HepG2 (cell line): ENCODE measurements around the gene SEMG1. TPM values are rescaled to one million over a fixed set of nuclear protein-coding genes. Genes with fewer than 3 reads are reported as not detected.

Source experiments
- ATAC-seq: fragments of 200-7000 bp; cut with Tn5 transposase; 3 replicates; pipeline ENCODE4 v1.9.1; 2020; ENCODE audit warnings: mild to moderate bottlenecking, moderate library complexity
- BruUV-seq: library from RNA; stranded (reverse); fragments of 400-500 nt; replicated peaks from 2 replicates; lab custom pipeline; 2021; lab: Mats Ljungman, UMichigan
- CTCF ChIA-PET: fragments of 300-600 bp; formaldehyde crosslinking; extraction: SDS; loops from one replicate; lab custom pipeline; 2021; ENCODE audit warnings: low total read pairs, inconsistent platforms, low intra/inter-chr PET ratio; lab: Yijun Ruan, JAX
- POLR2A ChIA-PET: fragments of 350-600 bp; sonication (Branson Sonifier 250); formaldehyde crosslinking; loops from one replicate; lab custom pipeline; 2020; ENCODE audit warnings: antibody characterized with exemption, inconsistent platforms; lab: Yijun Ruan, JAX
- DNase-seq: peaks from one replicate; pipeline ENCODE4 v3.0.0-alpha.2; 2015; ENCODE audit warnings: low spot score
- FAIRE-seq: peaks from 3 replicates; lab custom pipeline; 2011; peaks lifted over from hg19 to GRCh38; lab: Jason Lieb, UNC
- H2AFZ ChIP-seq: one replicate; pipeline ENCODE4 v1.6.1; 2011; ENCODE audit warnings: low read length, inconsistent platforms
- H3K27ac ChIP-seq: fragments of 300-600 bp; 3 replicates; pipeline ENCODE4 v1.8.0; 2011; ENCODE audit warnings: mixed run types, mild to moderate bottlenecking, mixed read lengths, low read length, inconsistent platforms; ENCODE audit not compliant: insufficient read depth; ENCODE audit errors: extremely low read length
- H3K27me3 ChIP-seq, 2 experiments: fragments of 200-600 bp in 1 of 2; 2 replicates in 1 of 2; 3 replicates in 1 of 2; pipeline versions ENCODE4 v1.6.0 to v1.8.0; 2011; ENCODE audit warnings: low read length in 2 of 2, mild to moderate bottlenecking in 2 of 2, moderate library complexity in 2 of 2, inconsistent platforms in 1 of 2; ENCODE audit not compliant: insufficient read depth in 2 of 2, control insufficient read depth in 1 of 2
- H3K36me3 ChIP-seq, 2 experiments: fragments of 200-600 bp in 1 of 2; replicated peaks in 1 of 2; 2 replicates in 1 of 2; 3 replicates in 1 of 2; pipeline versions ENCODE4 v1.5.1 to v1.8.0; 2011; ENCODE audit warnings: low read length in 2 of 2, inconsistent platforms in 1 of 2; ENCODE audit not compliant: insufficient read depth in 2 of 2, control insufficient read depth in 1 of 2
- H3K4me1 ChIP-seq: 2 replicates; pipeline ENCODE4 v1.5.1; 2012; ENCODE audit warnings: low read length, inconsistent platforms; ENCODE audit not compliant: insufficient read depth
- H3K4me2 ChIP-seq: 2 replicates; pipeline ENCODE4 v1.6.0; 2011; ENCODE audit warnings: low read depth, low read length, inconsistent platforms
- H3K4me3 ChIP-seq, 3 experiments: fragments of 200-600 bp in 1 of 3; sonication (generic), shearing (Covaris generic) in 1 of 3; replicated peaks in 1 of 3; 2 replicates each; pipeline ENCODE4 v1.5.1; 2011 to 2016; ENCODE audit warnings: low read length in 3 of 3, inconsistent platforms in 2 of 3, low read depth in 2 of 3, mild to moderate bottlenecking in 2 of 3, control low read depth in 1 of 3, mixed read lengths in 1 of 3; ENCODE audit not compliant: insufficient read depth in 1 of 3
- H3K79me2 ChIP-seq: one replicate; pipeline ENCODE4 v1.6.1; 2011; ENCODE audit warnings: low read length, inconsistent platforms; ENCODE audit not compliant: insufficient read depth
- H3K9ac ChIP-seq: 2 replicates; pipeline ENCODE4 v1.6.0; 2011; ENCODE audit warnings: mild to moderate bottlenecking, low read depth, low read length, inconsistent platforms; ENCODE audit not compliant: insufficient read depth
- H3K9me3 ChIP-seq: 2 replicates; pipeline ENCODE4 v1.5.1; 2012; ENCODE audit warnings: mild to moderate bottlenecking, low read length
- H4K20me1 ChIP-seq: 2 replicates; pipeline ENCODE4 v1.6.0; 2011; ENCODE audit warnings: inconsistent platforms, mild to moderate bottlenecking, low read length, moderate library complexity; ENCODE audit not compliant: insufficient read depth
- CEBPB ChIP-seq: IDR thresholded peaks from 2 replicates; pipeline ENCODE4 v1.6.1; 2011; ENCODE audit warnings: low read depth, low read length, improper control_type of control experiment, borderline replicate concordance
- CREB1 ChIP-seq, 2 experiments: fragments of 450-650 bp in 1 of 2; IDR thresholded peaks; 2 replicates each; pipeline ENCODE4 v1.6.1; 2016 to 2017; ENCODE audit warnings: control low read depth in 1 of 2, mild to moderate bottlenecking in 1 of 2, missing compliant biosample characterization in 1 of 2, missing genetic modification characterization in 1 of 2
- HDAC1 ChIP-seq: sonication (generic); formaldehyde crosslinking; IDR thresholded peaks from 2 replicates; pipeline ENCODE4 v1.5.1; 2020; ENCODE audit warnings: mild to moderate bottlenecking, missing genetic modification reagents
- MEIS2 ChIP-seq: sonication (generic); formaldehyde crosslinking; IDR thresholded peaks from 2 replicates; pipeline ENCODE4 v1.9.0; 2021; ENCODE audit warnings: mild to moderate bottlenecking, missing genetic modification reagents
- PAWR ChIP-seq: sonication (generic); formaldehyde crosslinking; IDR thresholded peaks from 2 replicates; pipeline ENCODE4 v1.4.0; 2020; ENCODE audit warnings: missing genetic modification reagents, mild to moderate bottlenecking, borderline replicate concordance
- RFX3 ChIP-seq: IDR thresholded peaks from 2 replicates; pipeline ENCODE4 v1.6.1; 2016; ENCODE audit warnings: missing biosample characterization, missing genetic modification reagents
- SRSF1 ChIP-seq: fragments of 200-400 bp; formaldehyde crosslinking; optimal IDR thresholded peaks from 2 replicates; pipeline ENCODE3; 2017; ENCODE audit warnings: mild to moderate bottlenecking, low read depth, low read length, moderate library complexity
- TBL1XR1 ChIP-seq: fragments of 150-350 bp; IDR thresholded peaks from 2 replicates; pipeline ENCODE4 v1.6.1; 2014; ENCODE audit warnings: borderline replicate concordance, low read length; ENCODE audit not compliant: partially characterized antibody
- TSC22D2 ChIP-seq: sonication (generic); formaldehyde crosslinking; IDR thresholded peaks from 2 replicates; pipeline ENCODE4 v1.5.1; 2020; ENCODE audit warnings: missing genetic modification reagents, mild to moderate bottlenecking, borderline replicate concordance
- XRCC5 ChIP-seq: fragments of 200-400 bp; formaldehyde crosslinking; optimal IDR thresholded peaks from 2 replicates; pipeline ENCODE3; 2017; ENCODE audit warnings: mild to moderate bottlenecking, low read length
- ZKSCAN8 ChIP-seq: IDR thresholded peaks from 2 replicates; pipeline ENCODE4 v1.6.1; 2016; ENCODE audit warnings: borderline replicate concordance, missing genetic modification reagents, missing compliant biosample characterization
- ZNF749 ChIP-seq: sonication (generic); formaldehyde crosslinking; IDR thresholded peaks from 2 replicates; pipeline ENCODE4 v1.8.0; 2022; ENCODE audit warnings: mild to moderate bottlenecking, missing genetic modification reagents, moderate library complexity, borderline replicate concordance
- ZNF781 ChIP-seq: sonication (generic); formaldehyde crosslinking; IDR thresholded peaks from 2 replicates; pipeline ENCODE4 v1.5.1; 2020; ENCODE audit warnings: borderline replicate concordance, mild to moderate bottlenecking, missing genetic modification reagents; ENCODE audit errors: not compliant biosample characterization
- WGBS: methylation state at CpG from one replicate; pipeline ENCODE4 v1.1.6; 2017; ENCODE audit warnings: low lambda C conversion rate; 5-methylcytosine and 5-hydroxymethylcytosine counted together
- in situ Hi-C: cut with HindIII; loops from 2 replicates; pipeline ENCODE4 v1.10.0; 2017; ENCODE audit warnings: low pct_unique_long_range_greater_than_20kb; ENCODE audit not compliant: extremely low pct_ligation_motif_present
- intact Hi-C: fragments of 100-400 bp; cut with micrococcal nuclease; formaldehyde crosslinking; loops from one replicate; pipeline ENCODE4 v1.10.0; 2022; ENCODE audit not compliant: unreplicated experiment
- polyA plus RNA-seq, 8 experiments: library from polyadenylated mRNA; depleted of rRNA in 3 of 8; stranded (reverse) in 7 of 8; unstranded in 1 of 8; fragments of >200 nt; fragmentation: Illumina TruSeq in 4 of 8; extraction: Trizol in 4 of 8; gene quantifications; 2 replicates each; pipeline versions ENCODE4 v1.2.1 to v1.2.3, GENCODE V29; 2011 to 2016; ENCODE audit warnings: low read depth in 4 of 8, missing spikeins in 1 of 8, mixed read lengths in 1 of 8; ENCODE audit not compliant: insufficient read depth in 1 of 8
- total RNA-seq, 5 experiments: library from RNA; depleted of rRNA; stranded (reverse); fragments of >200 nt; fragmentation: Illumina TruSeq; extraction: Trizol; gene quantifications; 2 replicates each; pipeline ENCODE4 v1.2.3, GENCODE V29; 2016; ENCODE audit warnings: low read depth in 1 of 5
- TF ChIP-seq, protein P1 (sequence below): sonication (generic); formaldehyde crosslinking; IDR thresholded peaks from 2 replicates; pipeline ENCODE4 v1.4.0; 2020; ENCODE audit warnings: missing genetic modification reagents
- TF ChIP-seq, protein P2 (sequence below): sonication (generic); formaldehyde crosslinking; IDR thresholded peaks from 2 replicates; pipeline ENCODE4 v1.8.1; 2023; ENCODE audit warnings: mild to moderate bottlenecking, inconsistent platforms, moderate library complexity, missing genetic modification reagents, borderline replicate concordance
- TF ChIP-seq, protein P3 (sequence below): sonication (generic); formaldehyde crosslinking; IDR thresholded peaks from 2 replicates; pipeline ENCODE4 v1.4.0; 2020; ENCODE audit warnings: missing genetic modification reagents

Gene SEMG1
- total and polyA plus RNA-seq, 2 of the 13 experiments (the other 11 are each of a cell fraction or from before 2014, with no cell fraction given) = not detected

DNA sequence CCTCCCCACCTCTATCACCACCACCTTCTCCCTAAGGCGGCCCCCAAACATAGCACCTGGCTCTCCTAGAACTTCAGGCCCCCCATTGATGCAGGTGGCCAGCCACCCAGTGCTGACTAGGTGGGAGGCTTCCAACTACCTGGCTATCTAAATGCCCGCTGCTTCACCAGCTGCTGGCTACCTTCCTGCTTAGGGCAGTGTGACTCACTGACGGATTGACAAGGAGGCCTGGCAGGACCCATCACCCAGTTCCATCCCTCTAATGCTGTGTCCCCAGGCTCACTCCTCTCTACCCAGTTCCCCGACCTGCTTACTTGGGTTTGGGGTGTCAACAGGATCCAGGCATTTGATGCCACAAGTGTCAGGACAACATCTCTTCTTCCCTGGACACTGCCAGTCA, 46.4 kb downstream of the SEMG1 start:
- no peak overlapping the region for H3K9ac ChIP-seq
- DNase-seq = no peak

More for the DNA sequence above, 46.4 kb downstream of the SEMG1 start:
- ATAC-seq = no peak
- no peaks in the 10 kb centered on the region for H3K9me3 ChIP-seq
- peaks cover 13% of the 10 kb centered on the region for H3K4me1 ChIP-seq
- TF ChIP-seq SRSF1 (no peak), RFX3 (CRISPR knock-in tag) (no peak), CEBPB (no peak), ZKSCAN8 (CRISPR knock-in tag) (no peak), MEIS2 (no peak), CREB1 (IDR thresholded peaks at IDR 0.05) (no peak), CREB1 (CRISPR knock-in tag; IDR thresholded peaks at IDR 0.05) (no peak), ZNF749 (CRISPR knock-in tag) (no peak), PAWR (no peak), HDAC1 (CRISPR knock-in tag) (no peak), TBL1XR1 (no peak), ZNF781 (no peak), XRCC5 (no peak), TSC22D2 (CRISPR knock-in tag) (no peak)
- TF ChIP-seq, protein P1, sequence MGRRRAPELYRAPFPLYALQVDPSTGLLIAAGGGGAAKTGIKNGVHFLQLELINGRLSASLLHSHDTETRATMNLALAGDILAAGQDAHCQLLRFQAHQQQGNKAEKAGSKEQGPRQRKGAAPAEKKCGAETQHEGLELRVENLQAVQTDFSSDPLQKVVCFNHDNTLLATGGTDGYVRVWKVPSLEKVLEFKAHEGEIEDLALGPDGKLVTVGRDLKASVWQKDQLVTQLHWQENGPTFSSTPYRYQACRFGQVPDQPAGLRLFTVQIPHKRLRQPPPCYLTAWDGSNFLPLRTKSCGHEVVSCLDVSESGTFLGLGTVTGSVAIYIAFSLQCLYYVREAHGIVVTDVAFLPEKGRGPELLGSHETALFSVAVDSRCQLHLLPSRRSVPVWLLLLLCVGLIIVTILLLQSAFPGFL (CRISPR knock-in tag) = no peak
- TF ChIP-seq, protein P2, sequence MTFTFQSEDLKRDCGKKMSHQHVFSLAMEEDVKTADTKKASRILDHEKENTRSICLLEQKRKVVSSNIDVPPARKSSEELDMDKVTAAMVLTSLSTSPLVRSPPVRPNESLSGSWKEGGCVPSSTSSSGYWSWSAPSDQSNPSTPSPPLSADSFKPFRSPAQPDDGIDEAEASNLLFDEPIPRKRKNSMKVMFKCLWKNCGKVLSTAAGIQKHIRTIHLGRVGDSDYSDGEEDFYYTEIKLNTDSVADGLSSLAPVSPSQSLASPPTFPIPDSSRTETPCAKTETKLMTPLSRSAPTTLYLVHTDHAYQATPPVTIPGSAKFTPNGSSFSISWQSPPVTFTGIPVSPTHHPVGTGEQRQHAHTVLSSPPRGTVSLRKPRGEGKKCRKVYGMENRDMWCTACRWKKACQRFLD (CRISPR knock-in tag) = no peak
- TF ChIP-seq, protein P3, sequence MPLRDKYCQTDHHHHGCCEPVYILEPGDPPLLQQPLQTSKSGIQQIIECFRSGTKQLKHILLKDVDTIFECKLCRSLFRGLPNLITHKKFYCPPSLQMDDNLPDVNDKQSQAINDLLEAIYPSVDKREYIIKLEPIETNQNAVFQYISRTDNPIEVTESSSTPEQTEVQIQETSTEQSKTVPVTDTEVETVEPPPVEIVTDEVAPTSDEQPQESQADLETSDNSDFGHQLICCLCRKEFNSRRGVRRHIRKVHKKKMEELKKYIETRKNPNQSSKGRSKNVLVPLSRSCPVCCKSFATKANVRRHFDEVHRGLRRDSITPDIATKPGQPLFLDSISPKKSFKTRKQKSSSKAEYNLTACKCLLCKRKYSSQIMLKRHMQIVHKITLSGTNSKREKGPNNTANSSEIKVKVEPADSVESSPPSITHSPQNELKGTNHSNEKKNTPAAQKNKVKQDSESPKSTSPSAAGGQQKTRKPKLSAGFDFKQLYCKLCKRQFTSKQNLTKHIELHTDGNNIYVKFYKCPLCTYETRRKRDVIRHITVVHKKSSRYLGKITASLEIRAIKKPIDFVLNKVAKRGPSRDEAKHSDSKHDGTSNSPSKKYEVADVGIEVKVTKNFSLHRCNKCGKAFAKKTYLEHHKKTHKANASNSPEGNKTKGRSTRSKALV (CRISPR knock-in tag) = no peak
- POLR2A ChIA-PET = no interaction called here
- no peak overlapping the region for H2AFZ ChIP-seq
- WGBS = 13% methylated on average over 4 of the region's 4 CpGs
- no peak overlapping the region for H3K4me2 ChIP-seq
- no peaks in the 10 kb centered on the region for H3K36me3 ChIP-seq
- no peak for FAIRE-seq
- intact Hi-C loops (no loop called here), in situ Hi-C loops (no loop called here)
- H3K27ac ChIP-seq = no peak overlapping the region
- no peaks in the 10 kb centered on the region for H3K79me2 ChIP-seq
- CTCF ChIA-PET = no interaction called here
- BruUV-seq = no TSS peak
- H4K20me1 ChIP-seq = no peaks in the 10 kb centered on the region
- no peak overlapping the region for H3K4me3 ChIP-seq
- peaks cover 0 to 11% of the 10 kb centered on the region in 2 experiments; a peak in 1 of 5 replicates for H3K27me3 ChIP-seq
